ENCODE measurements around the gene CCM2L.

The CCM2L gene

DNA sequence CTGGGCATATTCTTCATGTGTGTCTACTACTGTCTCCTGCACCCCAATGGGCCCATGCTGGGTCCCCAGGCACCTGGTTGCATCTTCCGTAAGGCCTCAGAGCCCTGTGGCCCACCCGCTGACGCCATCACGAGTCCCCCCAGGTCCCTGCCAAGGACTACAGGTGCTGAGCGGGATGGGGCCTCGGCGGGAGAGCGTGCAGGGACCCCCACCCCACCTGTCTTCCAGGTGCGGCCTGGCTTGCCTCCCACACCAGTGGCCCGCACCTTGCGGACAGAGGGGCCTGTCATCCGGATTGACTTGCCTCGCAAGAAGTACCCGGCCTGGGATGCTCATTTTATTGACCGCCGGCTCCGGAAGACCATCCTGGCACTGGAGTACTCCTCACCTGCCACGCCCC lies 13.2 kb upstream of the CCM2L start:
- DNase-seq = no peak

DNA sequence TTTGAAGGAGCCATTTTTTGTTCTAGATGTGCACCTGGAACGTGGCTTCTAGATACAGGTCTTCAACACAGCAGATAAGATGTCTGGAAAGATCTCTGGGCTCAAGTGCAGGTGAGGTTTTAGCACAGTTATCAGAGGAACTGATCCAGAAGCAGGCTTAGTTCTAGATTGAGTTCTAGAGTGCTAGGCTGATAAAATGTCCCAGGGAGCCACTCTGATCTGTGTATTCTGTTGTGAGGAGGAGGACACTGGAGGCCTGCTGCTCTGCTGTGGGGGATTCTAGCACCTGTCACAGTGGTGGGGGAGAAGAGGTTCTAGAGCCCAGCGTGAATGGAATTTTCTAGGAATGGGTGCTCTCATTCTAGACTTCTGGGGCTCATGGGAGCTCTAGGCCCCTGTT lies 12.0 kb upstream of the CCM2L start:
- no peak for DNase-seq

DNA sequence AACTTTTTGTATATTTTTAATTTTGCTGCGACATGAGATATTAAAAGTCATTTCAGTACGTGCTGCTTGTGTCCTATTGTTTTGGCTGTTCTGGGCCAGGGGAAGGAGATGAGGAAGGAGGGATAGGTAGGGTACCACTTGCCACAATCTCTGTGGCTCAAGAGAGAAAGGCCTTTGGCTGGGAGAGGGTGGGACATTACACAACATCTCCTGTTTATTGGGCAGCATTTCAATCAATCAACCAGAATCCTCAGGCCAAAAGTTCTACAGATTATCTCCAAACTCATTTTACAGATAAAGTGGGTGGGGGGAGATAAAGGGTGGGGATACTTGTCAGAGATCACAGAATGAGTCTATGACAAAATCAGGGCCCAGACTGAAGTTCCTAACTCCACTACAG lies 6.9 kb upstream of the CCM2L start:
- no peak for DNase-seq

DNA sequence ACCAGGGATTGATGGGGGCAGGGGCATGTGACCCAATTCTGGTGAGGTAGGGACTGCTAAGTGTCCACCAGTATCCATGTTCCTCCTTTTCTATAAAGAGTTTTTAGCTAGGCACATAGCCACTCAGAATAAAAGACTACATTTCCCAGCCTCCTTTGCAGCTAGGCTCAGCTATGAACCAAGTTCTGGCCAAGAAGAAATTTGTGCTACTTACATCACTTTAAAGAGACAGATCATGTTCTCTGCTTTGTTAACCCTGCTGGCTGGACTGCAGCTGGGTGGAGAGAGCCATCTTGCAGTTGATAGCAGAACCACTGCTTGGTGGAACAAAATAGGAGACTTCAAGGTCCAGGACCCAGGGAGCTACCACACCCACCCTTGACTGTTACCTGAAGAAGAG lies 5.3 kb upstream of the CCM2L start:
- DNase-seq = no peak

DNA sequence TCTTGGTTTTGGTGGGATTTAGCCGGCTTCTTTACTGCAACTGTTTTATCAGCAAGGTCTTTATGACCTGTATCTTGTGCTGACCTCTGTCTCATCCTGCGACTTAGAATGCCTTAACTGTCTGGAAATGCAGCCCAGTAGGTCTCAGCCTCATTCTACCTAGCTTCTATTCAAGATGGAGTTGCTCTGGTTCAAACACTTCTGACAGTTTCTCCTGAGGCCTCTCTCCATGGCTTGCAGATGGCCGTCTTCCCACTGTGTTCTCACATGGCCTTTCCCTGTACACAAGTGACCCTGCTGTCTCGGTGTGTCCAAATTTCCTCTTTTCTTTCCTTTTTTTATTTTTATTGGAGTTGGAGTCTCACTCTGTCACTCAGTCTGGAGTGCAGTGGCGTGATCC lies 4.2 kb upstream of the CCM2L start:
- DNase-seq = no peak

DNA sequence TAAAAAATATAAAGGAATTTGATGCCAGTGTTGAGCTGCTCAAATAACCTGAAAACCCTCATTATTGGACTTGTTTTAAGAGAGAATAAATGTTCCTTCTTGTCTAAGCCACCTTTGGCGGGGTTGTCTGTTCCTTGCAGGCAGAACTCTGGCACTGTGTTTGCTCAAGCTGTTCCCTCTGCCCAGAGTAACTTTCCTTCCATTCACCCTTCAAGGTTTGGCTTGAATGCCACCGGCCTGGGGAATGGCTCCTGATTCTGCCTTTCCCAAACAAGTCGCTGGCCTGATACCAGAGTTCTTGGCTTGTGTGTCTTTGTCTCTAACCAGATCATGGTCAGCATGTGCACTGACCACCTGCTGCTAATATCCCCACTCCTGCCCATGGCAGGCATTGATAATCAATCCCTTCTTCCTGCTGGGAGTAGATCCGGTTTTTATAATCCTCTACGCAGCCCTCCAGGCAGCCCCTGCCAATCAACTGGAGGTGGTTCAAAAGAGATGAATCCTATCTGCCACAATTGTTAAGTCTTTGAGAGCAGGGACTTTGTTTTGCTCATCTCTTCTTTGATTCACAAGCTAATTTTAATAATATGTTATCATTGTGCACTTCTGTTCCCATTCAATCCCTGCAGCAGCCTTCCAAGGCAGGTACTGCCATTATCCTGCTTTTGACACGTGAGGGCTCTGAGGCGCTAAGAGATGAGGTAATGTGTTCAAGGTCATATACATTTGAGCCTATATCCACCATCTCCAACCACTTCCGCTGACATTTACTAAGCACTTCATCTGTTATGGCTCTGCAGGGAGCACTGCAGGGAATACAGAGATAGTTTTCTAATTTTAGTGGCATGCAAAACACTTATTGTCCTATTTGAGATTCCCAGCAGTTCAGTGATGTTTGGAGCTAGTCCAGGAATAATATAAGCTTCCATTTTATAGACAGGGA lies 3.1 kb upstream of the CCM2L start:
- DNase-seq = peak; percentile 72

DNA sequence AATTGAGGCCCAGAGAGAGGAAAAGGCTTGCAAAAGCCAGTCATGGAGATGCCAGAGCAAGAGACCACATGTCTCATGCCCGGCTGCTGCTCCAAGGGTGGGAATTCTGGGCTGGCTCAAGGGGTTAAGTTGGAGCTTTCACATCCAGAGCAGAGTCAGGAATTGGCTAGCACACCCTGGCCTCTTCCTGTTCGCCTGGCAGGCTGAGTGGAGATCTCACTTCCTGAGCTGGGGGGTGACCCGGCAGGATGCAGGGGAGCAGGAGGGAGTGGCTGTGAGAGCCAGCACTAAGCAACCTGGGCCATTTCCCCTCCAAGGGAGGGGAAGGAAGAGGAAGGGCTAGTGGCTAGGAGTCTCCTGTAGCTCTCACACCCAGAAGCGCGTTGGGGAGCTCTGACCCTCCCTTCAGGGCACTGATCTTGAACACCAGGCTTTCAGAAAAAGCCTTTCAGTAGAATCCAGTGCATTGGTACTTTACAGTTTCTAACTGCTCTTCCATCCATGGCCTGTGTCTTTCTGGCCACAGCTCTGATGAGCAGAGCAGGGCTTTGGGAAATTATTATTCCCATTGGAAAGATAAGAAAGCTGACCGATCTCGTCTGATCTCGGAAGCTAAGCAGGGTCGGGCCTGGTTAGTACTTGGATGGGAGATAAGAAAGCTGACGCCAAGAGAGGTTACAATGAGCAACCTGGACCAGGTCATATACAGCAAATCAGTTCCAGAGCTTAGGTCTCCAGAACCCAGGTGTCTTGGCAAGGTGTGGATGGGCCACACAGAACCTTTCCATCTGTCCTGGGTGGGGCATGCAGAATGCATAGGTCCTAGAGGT lies 2.2 kb upstream of the CCM2L start:
- peak; percentile 79 for DNase-seq

DNA sequence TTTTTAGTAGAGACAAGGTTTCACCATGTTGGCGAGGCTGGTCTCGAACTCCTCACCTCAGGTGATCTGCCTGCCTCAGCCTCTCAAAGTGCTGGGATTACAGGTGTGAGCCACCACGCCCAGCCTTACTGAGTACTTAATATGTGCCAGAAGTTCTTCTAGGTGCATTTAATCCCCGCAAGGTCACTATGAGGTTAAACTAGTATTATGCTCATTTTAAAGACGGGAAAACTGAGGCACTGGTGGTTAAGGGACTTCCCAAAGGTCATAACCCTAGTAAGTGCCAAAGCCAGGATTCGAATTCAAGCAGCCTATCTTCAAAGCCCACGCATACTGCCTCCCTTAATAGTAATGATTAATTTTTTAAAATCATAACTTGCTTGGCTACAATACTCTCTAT lies 674 bp upstream of the CCM2L start:
- DNase-seq = no peak

DNA sequence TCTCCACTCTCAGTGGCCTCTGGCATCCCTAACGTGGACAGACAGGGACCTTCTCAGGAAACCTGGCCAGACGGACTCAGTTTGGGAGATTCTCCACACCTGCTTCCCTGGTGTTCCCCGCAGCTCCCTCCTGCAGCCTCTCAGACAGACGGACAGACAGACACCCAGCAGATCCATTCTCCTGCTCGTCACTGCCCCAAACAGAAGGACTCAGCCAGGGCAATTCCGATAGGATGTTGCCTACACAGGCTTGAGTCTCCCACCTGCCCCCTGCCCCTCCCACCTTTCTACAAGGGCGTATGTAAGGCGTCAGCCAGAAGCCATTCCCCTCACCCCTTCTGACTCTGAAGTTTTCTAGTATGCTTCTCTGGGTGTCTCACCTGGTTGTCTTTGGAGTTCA lies 428 bp downstream of the CCM2L start:
- DNase-seq = no peak

DNA sequence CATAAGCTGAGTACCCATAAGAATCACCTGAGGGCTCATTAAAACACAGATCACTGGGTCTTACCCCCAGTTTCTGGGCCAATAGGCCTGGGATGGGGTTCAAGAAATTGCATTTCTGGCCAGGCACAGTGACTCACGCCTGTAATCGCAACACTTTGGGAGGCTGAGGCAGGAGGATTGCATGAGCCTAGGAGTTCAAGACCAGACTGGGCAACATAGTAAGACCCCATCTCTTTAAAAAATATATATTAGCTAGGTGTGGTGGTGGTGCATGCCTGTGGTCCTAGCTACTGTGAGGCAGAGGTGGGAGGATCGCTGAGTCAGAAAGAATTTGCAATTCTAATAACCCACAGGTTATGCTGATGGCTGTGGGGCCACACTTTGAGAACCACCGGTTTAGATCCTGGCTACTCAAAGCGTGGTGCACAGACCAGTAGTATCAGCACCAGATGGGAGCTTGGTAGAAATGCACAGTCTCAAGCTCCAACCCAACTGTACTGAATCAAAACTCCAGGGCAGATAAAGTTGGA lies 2.0 kb downstream of the CCM2L start:
- DNase-seq = no peak

DNA sequence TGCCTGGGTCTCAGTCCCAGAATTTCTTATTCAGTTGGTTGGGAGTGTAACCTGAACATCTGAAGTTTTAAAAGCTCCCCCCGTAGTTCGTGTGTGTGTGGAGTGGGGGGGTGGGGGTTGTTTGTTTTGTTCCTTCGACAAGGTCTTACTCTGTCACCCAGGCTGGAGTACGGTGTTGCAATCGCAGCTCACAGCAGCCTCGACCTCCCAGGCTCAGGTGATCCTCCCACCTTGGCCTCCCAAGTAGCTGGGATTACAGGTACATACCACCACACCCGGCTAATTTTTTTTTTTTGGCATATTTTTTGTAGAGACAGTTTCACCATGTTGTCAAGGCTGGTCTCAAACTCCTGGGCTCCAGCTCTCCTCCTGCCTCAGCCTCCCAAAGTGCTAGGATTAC lies 3.1 kb downstream of the CCM2L start:
- DNase-seq = no peak

DNA sequence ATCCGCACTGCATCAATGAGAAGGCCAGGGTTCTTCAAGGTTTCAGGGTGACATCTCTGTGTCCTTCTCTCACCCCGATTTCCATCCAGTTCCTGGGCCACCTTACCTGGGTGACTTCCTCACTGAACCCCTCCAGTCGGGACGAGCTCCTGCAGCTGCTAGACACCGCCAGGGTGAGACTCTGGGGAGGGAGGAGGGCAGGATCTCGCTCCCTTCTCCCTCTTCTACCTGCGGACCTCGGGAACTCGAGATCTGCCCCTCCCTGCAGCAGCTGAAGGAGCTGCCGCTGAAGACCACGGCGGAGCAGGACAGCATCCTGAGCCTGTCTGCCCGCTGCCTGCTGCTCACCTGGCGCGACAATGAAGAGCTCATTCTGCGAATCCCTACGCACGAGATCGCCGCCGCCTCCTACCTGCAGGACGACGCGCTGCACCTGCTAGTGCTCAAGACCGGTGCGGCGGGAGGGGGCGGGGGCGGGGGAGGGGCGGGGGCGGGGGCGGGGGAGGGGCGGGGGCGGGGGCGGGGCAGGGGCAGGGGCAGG lies 7.5 kb downstream of the CCM2L start:
- peak; percentile 86 for DNase-seq

DNA sequence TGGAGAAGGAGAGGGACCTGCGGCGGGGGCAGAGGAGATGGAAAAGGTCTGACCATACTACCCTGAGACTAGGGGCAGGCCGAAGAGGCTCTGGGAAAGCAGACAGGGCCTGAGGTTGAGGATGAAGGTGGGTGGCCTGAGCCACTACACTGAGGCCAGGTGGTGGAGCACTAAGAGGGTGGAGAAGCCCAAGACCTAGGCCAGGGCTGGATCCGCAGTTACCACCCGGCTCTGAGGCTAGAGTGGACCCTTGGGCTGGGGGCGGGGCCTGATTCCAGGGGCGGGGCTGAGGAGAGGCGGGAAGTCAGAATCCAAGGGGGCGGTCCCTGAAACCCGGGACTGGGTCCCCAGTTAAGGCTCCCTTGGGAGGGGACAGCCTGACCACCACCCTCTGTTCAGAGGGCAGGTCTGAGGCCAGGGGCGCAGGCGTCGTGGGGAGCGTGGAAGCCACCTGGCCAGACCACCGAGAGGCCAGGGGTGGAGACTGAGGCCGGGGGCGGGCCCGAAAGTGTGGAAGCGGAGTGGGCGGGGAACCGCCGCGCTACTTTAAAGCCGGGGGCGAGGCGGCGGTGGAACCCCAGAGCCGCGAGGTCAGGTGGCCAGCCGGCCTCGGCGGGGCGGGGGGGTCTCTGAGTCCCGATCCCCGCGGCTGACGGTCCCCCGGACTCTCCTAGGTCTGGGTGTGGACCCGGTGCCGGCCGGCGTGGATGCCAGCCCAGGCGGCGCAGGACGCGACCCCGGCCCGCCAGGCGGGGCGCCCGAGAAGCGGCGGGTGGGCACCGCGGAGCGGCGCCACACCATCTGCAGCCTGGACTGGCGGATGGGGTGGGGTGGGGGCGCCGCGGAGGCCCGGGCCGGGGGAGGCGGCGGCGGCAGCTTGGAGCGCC lies 8.3 kb downstream of the CCM2L start:
- DNase-seq = peak; percentile 78

DNA sequence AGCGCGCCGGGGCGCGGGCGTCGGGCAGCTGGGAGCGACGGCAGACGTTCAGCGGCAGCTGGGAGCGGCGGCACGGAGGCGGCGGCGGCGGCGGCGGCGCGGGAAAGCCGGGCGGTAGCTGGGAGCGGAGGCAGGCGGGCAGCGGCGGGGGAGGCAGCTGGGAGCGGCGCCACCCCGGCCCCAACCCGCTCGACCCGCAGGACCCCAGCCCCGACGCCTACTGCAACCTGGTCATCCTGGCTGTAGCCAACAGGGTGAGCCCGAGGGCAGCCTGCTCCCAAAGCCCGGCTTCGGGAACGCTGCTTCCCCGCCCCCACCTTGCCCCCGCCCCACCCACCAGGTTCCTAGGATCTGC lies 8.9 kb downstream of the CCM2L start:
- DNase-seq = no peak

DNA sequence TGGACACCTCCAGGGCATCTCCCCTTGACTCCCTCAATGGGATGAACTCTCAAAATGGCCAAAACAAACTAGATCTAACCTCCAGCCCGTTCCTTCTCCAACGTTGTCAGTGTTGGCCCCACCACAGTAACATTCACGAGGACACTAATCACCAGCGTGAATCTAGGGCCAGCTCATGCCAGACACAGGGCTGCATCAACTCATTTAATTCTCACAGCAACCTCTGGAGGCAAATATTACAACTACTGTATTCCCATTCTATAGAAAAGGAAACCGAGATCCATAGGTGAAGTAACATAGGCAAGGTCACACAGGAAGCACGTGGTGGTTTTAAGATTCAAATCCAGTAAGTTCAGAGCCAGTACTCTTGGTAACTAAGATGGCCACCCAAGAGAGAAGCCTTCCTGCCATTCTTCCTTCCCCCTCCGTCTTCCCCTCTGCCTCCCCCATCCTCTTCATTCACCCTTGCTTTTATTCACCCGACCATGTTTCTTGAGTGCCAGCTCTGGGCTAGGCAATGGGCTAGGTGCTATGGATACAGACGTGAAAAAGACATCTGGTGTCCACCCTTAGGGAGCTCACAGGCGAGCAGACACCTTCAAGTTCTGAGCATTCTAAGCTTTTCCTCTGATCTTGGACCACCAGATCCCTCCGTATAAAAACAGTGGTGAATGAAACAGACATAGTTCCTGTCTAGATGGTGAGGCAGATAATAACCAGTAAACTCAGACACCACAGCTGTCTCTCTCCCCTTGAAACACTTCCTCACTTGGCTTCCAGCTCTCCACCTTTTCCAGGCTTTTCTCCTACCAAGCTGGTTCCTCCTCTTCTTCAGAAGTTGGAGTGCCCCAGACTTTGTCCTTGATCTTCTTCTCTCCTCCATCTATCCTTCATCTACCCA lies 9.6 kb downstream of the CCM2L start:
- DNase-seq = no peak

DNA sequence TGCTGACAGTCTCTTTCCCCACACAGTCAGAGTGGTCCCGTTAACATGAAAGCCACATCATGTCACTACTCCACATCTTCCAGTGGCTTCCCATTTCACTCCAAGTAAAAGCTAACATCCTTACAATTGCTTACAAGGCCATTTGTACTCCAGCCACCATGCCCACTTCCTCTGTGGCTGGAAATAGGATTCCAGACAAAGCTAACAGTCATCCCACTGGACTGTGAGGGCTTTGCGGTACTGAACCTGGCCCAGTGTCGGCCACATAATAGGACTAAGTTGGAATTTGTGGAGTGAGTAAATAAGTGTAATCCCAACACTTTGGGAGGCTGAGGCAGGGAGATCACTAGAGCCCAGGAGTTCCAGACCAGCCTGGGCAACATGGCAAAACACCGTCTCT lies 10.9 kb downstream of the CCM2L start:
- DNase-seq = no peak

DNA sequence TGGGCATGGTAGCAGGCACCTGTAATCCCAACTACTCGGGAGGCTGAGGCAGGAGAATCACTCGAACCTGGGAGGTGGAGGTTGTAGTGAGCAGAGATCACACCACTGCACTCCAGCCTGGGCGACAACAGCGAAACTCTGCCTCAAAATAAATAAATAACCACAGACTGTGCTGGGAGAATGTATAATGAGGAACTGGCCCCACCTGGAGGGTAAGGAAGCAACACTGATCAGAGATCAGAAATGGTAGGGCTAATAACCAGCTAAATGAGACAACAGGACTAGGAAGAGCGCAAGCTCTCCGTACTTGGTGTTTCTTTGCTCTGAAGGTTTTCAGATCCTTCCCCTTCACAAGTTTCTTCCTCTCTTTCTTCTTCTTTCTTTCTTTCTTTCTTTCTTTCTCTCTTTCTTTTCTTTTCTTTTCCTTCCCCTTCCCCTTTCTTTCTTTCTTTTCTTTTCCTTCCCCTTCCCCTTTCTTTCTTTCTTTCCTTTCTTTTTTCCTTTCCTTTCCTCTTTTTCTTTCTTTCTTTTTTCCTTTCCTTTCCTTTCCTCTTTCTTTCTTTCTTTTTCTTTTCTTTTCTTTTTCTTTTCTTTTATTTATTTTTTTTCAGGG lies 14.6 kb downstream of the CCM2L start:
- DNase-seq = no peak

DNA sequence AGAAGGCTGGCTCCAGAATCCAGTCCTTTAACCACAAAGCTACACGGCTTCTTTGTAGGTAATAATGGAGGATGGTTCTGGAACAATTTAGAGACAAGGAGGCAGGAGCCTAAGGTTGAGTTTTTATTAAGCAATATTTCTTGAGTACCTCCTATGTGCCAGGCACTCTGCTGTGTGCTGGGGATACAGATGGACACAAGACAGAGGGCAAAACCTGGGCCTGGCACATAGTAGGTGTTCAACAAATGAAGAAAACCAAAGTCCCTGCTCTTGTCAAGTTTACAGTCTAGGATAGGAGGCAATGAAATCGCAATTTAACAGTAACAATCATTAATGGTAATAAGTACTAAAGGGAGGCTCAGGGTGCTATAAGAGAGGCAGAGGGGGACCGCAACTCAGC lies 17.4 kb downstream of the CCM2L start:
- DNase-seq = no peak

DNA sequence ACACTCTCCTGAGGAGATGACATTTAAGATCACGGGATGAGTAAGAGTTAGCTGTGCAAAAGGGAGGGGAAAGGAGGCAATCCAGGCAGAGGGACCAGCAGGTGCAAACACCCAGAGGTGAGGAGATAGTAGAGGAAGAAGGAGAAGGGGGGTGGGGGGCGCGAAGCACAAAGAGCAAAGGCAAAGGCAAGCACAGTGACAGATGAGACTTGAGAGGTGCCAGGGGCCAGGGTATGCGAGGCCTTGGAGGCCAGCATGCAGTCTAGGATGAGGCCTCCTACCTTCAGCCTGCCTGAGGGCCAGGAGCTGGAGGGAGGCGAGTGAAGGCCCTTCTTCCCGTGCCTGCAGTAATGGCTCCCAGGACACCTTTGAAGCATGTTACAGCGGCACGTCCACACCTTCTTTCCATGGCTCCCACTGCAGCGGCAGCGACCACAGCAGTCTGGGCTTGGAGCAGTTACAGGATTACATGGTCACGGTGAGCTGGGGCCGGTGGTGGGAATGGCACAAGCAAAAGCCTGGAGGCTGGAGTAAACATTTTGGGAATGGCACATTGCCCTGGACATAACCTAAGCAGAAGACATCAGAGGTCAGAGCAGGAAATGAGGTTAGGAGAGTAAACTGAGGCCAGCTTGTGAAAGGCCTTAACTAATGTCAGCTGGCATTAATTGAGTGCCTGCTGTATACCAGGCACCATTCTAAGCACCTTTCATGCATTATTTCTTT lies 18.6 kb downstream of the CCM2L start:
- DNase-seq = peak; percentile 5

DNA sequence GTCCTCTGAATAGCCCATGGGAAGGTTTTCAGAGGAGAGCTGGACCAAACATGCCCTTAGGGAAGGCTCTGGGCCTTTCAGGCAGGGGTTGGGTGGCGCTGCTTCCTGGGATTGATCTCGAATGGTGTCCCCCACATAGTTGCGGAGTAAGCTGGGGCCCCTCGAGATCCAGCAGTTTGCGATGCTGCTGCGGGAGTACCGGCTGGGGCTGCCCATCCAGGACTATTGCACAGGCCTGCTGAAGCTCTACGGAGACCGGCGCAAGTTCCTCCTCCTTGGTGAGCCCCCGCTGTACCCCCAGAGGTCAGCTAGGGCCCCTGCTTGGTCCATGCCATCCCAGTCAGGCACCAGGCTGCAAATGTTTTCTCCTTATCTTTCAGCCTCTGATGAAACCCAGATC lies 19.3 kb downstream of the CCM2L start:
- no peak for DNase-seq

Measured in DMS153 (cell line).